ENCODE data around the gene PIP5K1A.

- TF ChIP-seq ZFP3 (CRISPR knock-in tag; IDR thresholded peaks at IDR 0.05): no peak
- no peak for TF ChIP-seq GLIS3 (CRISPR knock-in tag; IDR thresholded peaks at IDR 0.05)
Measured at GRCh38 chr1:151277249-151277648, 78.9 kb downstream of the PIP5K1A start.
